OCI-LY7 (cell line): ENCODE data around the gene OFD1.

Experiments used
- EZH2phosphoT487 ChIP-seq: fragments of 200-600 bp; sonication (generic); IDR thresholded peaks from 2 replicates; pipeline ENCODE4 v1.6.1; 2018; ENCODE audit warnings: low read depth, borderline replicate concordance, mild to moderate bottlenecking, mixed run types, antibody characterized with exemption, low read length, moderate library complexity, mixed read lengths
- TF ChIP-seq, protein P1 (sequence below): fragments of 200-600 bp; sonication (generic); conservative IDR thresholded peaks from 2 replicates; pipeline ENCODE4 v1.5.1; 2014; ENCODE audit warnings: mild to moderate bottlenecking, antibody characterized with exemption, low read length, moderate library complexity, mixed read lengths

DNA sequence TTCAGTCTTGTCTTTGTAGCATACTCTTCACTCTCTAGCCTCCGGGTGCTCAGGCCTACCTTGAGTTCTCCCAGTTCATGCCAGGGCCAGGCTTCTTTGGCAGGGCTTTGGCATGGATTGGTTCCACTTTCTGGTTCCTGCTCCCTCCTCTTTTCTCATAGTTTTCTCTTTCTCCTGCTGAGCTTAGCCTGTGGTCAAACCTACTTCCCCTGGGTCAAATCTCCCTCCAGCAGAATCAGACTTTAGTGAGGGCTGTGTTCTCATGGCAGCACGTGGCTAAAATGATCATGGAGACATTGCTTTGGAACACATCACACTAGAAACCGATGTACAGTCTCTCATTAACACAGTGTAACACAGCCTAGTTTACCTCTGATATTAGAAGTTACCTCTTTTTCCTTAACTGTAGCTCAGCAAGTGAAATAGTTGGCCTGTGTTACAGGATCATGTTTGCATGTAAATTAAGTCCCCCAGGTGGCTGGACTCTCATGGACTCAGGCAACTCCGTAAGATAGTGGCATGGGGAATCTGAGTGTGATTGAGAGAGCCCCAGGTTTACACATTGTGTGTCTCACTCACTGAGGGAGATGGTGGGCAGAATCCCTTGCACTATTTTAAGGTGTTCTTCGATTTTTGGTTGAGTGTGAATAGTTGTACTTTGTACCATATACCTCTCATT is 32.3 kb upstream of the OFD1 start:
- TF ChIP-seq, protein P1, sequence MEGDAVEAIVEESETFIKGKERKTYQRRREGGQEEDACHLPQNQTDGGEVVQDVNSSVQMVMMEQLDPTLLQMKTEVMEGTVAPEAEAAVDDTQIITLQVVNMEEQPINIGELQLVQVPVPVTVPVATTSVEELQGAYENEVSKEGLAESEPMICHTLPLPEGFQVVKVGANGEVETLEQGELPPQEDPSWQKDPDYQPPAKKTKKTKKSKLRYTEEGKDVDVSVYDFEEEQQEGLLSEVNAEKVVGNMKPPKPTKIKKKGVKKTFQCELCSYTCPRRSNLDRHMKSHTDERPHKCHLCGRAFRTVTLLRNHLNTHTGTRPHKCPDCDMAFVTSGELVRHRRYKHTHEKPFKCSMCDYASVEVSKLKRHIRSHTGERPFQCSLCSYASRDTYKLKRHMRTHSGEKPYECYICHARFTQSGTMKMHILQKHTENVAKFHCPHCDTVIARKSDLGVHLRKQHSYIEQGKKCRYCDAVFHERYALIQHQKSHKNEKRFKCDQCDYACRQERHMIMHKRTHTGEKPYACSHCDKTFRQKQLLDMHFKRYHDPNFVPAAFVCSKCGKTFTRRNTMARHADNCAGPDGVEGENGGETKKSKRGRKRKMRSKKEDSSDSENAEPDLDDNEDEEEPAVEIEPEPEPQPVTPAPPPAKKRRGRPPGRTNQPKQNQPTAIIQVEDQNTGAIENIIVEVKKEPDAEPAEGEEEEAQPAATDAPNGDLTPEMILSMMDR: no peak
- TF ChIP-seq EZH2phosphoT487: no peak
